K562 (cell line): Measurements from ENCODE around the gene ECI1. TPM values are rescaled to one million over a fixed set of nuclear protein-coding genes. Genes with fewer than 3 reads are reported as not detected.
A peak's percentile ranks its signal among the peaks of the same experiment; 100 is the strongest.

Source experiments
- BDP1 ChIP-seq: IDR thresholded peaks from 3 replicates; pipeline ENCODE4 v1.6.1; 2011; ENCODE audit not compliant: insufficient read length, insufficient read depth
- CC2D1A ChIP-seq: fragments of 450-650 bp; IDR thresholded peaks from 2 replicates; pipeline ENCODE4 v1.6.1; 2017; ENCODE audit warnings: mild to moderate bottlenecking
- CREM ChIP-seq: IDR thresholded peaks from 2 replicates; pipeline ENCODE4 v1.6.1; 2014; ENCODE audit warnings: antibody characterized with exemption, low read depth
- E4F1 ChIP-seq: fragments of 250-450 bp; sonication (Bioruptor Pico); IDR thresholded peaks from 2 replicates; pipeline ENCODE4 v1.5.0; 2021; ENCODE audit warnings: mild to moderate bottlenecking, borderline replicate concordance
- GTF2A2 ChIP-seq: IDR thresholded peaks from 2 replicates; pipeline ENCODE4 v1.6.1; 2016; ENCODE audit warnings: mild to moderate bottlenecking, missing genetic modification characterization, missing compliant biosample characterization
- HCFC1 ChIP-seq: IDR thresholded peaks from 2 replicates; pipeline ENCODE4 v1.6.1; 2012; ENCODE audit warnings: low read depth, low read length, improper control_type of control experiment
- IRF2 ChIP-seq: sonication (generic); formaldehyde crosslinking; IDR thresholded peaks from 2 replicates; pipeline ENCODE4 v1.8.1; 2022; ENCODE audit warnings: mild to moderate bottlenecking, missing genetic modification reagents
- MCM5 ChIP-seq: fragments of 450-650 bp; IDR thresholded peaks from 2 replicates; pipeline ENCODE4 v1.6.1; 2016; ENCODE audit warnings: low read depth
- MNT ChIP-seq, 2 experiments: fragments of 450-650 bp; conservative IDR thresholded peaks; 2 replicates each; pipeline ENCODE4 v1.6.1; 2017; ENCODE audit warnings: mild to moderate bottlenecking in 2 of 2, moderate library complexity in 2 of 2
- NCOA2 ChIP-seq, 2 experiments: fragments of 450-650 bp; IDR thresholded peaks; 2 replicates each; pipeline ENCODE4 v1.6.1; 2018; ENCODE audit warnings: mild to moderate bottlenecking in 2 of 2, moderate library complexity in 1 of 2; ENCODE audit not compliant: partially characterized antibody in 2 of 2
- NUFIP1 ChIP-seq: fragments of 450-650 bp; IDR thresholded peaks from 2 replicates; pipeline ENCODE4 v1.6.1; 2018; ENCODE audit not compliant: partially characterized antibody
- POLR2A ChIP-seq: fragments of 450-650 bp; conservative IDR thresholded peaks from 2 replicates; pipeline ENCODE4 v1.6.1; 2016
- PURB ChIP-seq: sonication (generic); formaldehyde crosslinking; IDR thresholded peaks from 2 replicates; pipeline ENCODE4 v1.9.0; 2021; ENCODE audit warnings: low read depth, mild to moderate bottlenecking, missing genetic modification reagents
- SP1 ChIP-seq: sonication (generic); formaldehyde crosslinking; IDR thresholded peaks from 2 replicates; pipeline ENCODE4 v1.8.1; 2022; ENCODE audit warnings: mild to moderate bottlenecking, missing genetic modification reagents
- STAT5B ChIP-seq: fragments of 250-450 bp; sonication (Bioruptor Pico); IDR thresholded peaks from 2 replicates; pipeline ENCODE4 v1.8.0; 2021; ENCODE audit warnings: mild to moderate bottlenecking, inconsistent platforms
- TCF3 ChIP-seq: sonication (generic); formaldehyde crosslinking; IDR thresholded peaks from 2 replicates; pipeline ENCODE4 v1.4.0; 2020; ENCODE audit warnings: mild to moderate bottlenecking, missing genetic modification reagents
- TCF7 ChIP-seq: sonication (generic); IDR thresholded peaks from 2 replicates; pipeline ENCODE4 v1.6.1; 2016; ENCODE audit warnings: antibody characterized with exemption, borderline replicate concordance
- ZNF23 ChIP-seq: fragments of 250-450 bp; sonication (Bioruptor Pico); IDR thresholded peaks from 2 replicates; pipeline ENCODE4 v1.4.0; 2020; ENCODE audit warnings: mild to moderate bottlenecking
- ZNF263 ChIP-seq: sonication (generic); formaldehyde crosslinking; IDR thresholded peaks from 2 replicates; pipeline ENCODE4 v1.8.0; 2022; ENCODE audit warnings: mild to moderate bottlenecking, missing genetic modification reagents, borderline replicate concordance
- polyA plus RNA-seq, 8 experiments: library from polyadenylated mRNA; depleted of rRNA in 4 of 8; stranded (reverse) in 5 of 8; unstranded in 3 of 8; fragments of >200 nt; fragmentation: Nextera tagmentation in 2 of 8; fragmentation: Illumina TruSeq in 1 of 8; extraction: Ambion mirVana in 2 of 8; extraction: Trizol in 1 of 8; gene quantifications; 2 replicates each; pipeline versions ENCODE4 v1.2.1 to v1.2.3, GENCODE V29; 2011 to 2014; ENCODE audit warnings: inconsistent platforms in 1 of 8, missing spikeins in 1 of 8
- total RNA-seq, 7 experiments: library from RNA; depleted of rRNA in 6 of 7; stranded (reverse); fragments of >200 nt in 6 of 7; fragmentation: Illumina TruSeq in 2 of 7; extraction: Trizol in 2 of 7; gene quantifications; 2 replicates each; pipeline versions ENCODE4 v1.2.1 to v1.2.3, GENCODE V29; 2011 to 2021; ENCODE audit warnings: low replicate concordance in 1 of 7

Gene ECI1
- total and polyA plus RNA-seq, 9 of the 15 experiments (the other 6 are each of a cell fraction or from before 2014, with no cell fraction given), result 4.7 to 189 (median 54.0) TPM

- TF ChIP-seq TCF7, result no peak
- TF ChIP-seq POLR2A, result no peak
- TF ChIP-seq CC2D1A, result peak; percentile 38; the same call in 1 of the 2 replicates
- TF ChIP-seq CREM, result peak; percentile 45; the same call in 1 of the 2 replicates
- no peak for TF ChIP-seq MCM5
- TF ChIP-seq TCF3, result 0 out of 2 replicates have a peak, but pooled peaks have one; percentile 9
- no peak for TF ChIP-seq E4F1 (CRISPR knock-in tag)
- TF ChIP-seq GTF2A2, result no peak
- peak; percentile 33; the same call in 1 of the 2 replicates for TF ChIP-seq HCFC1
- peak in 1 of 2 experiments; percentile 65; a peak in 2 of 4 replicates for TF ChIP-seq MNT (conservative IDR thresholded peaks at IDR 0.05)
- peak; percentile 59; the same call in 1 of the 2 replicates for TF ChIP-seq SP1 (CRISPR knock-in tag)
- TF ChIP-seq PURB (CRISPR knock-in tag), result no peak
- TF ChIP-seq IRF2, result no peak
- TF ChIP-seq STAT5B (CRISPR knock-in tag), result no peak
- no peak for TF ChIP-seq BDP1
- no peak for TF ChIP-seq NUFIP1
- no peak for TF ChIP-seq ZNF23
- no peak for TF ChIP-seq ZNF263 (CRISPR knock-in tag)
- no peak for TF ChIP-seq NCOA2 (IDR thresholded peaks at IDR 0.05; ENCODE audit: partially characterized antibody in 2 of 2)
Measured at GRCh38 chr16:2296661-2297505, 45.5 kb upstream of the ECI1 start (continued).
